Neural progenitor cell (in vitro differentiated cells): Measurements from ENCODE around the gene ETV7.

Source experiments
- CTCF ChIP-seq: fragments of 200-600 bp; sonication (generic); IDR thresholded peaks from 2 replicates; pipeline ENCODE4 v1.5.1; 2017; ENCODE audit warnings: antibody characterized with exemption, mild to moderate bottlenecking
- EZH2phosphoT487 ChIP-seq: fragments of 200-600 bp; sonication (generic); IDR thresholded peaks from 2 replicates; pipeline ENCODE4 v1.6.1; 2017; ENCODE audit warnings: antibody characterized with exemption

GRCh38 chr6:36330366-36330765 is 57.1 kb downstream of the ETV7 start:
- TF ChIP-seq CTCF = no peak
- no peak for TF ChIP-seq EZH2phosphoT487
